Measurements from ENCODE around the gene STRN. TPM values are rescaled to one million over a fixed set of nuclear protein-coding genes. Genes with fewer than 3 reads are reported as not detected.

STRN gene
- total RNA-seq, 8 experiments from 2014 or later: 9.0 to 20.0 (median 10.5) TPM

GRCh38 chr2:36809069-36809445, 157.3 kb downstream of the STRN start:
- in situ Hi-C loops (cut with MboI; ENCODE audit: low pct_unique_long_range_greater_than_20kb in 2 of 9, low sequenced_read_pairs in 9 of 9, unreplicated experiment in 9 of 9): loop anchor here in 1 of 9 experiments (25.0 kb wide), 1 partner anchor 103 kb away; no protein-coding TSS in a partner anchor
- H3K4me1 ChIP-seq (replicated peaks in 1 of 2): no peaks in the 10 kb centered on the region
- H3K27ac ChIP-seq: no peak overlapping the region
- WGBS, 10 experiments: 69 to 100% (median 100%) methylated on average over 2 of the region's 3 CpGs; no CpG with 5 or more reads in 5 of the 10 experiments
- H3K4me3 ChIP-seq: no peak overlapping the region
- no peak for ATAC-seq (replicated peaks in 6 of 8)

- Histone ChIP-seq H3K4me3 (no peak overlapping the region), H3K4me1 (replicated peaks in 1 of 2) (no peaks in the 10 kb centered on the region), H3K27ac (no peak overlapping the region)
- in situ Hi-C loops (cut with MboI; ENCODE audit: low pct_unique_long_range_greater_than_20kb in 2 of 9, low sequenced_read_pairs in 9 of 9, unreplicated experiment in 9 of 9): loop anchor here in 1 of 9 experiments (25.0 kb wide), 1 partner anchor 104 kb away; no protein-coding TSS in a partner anchor
- no peak for ATAC-seq (replicated peaks in 6 of 8)
- 93 to 100% (median 97%) methylated on average over 6 to 22 of the region's 35 CpGs; no CpG with 5 or more reads in 6 of the 10 experiments for WGBS, 10 experiments
Measured at GRCh38 chr2:36808386-36809068, 157.8 kb downstream of the STRN start.

- no peak overlapping the region for H3K27ac ChIP-seq
- in situ Hi-C loops (cut with MboI; ENCODE audit: low pct_unique_long_range_greater_than_20kb in 2 of 9, low sequenced_read_pairs in 9 of 9, unreplicated experiment in 9 of 9): loop anchor here in 1 of 9 experiments (25.0 kb wide), 1 partner anchor 105 kb away; no protein-coding TSS in a partner anchor
- H3K4me1 ChIP-seq (replicated peaks in 1 of 2): no peaks in the 10 kb centered on the region
- no peak overlapping the region for H3K4me3 ChIP-seq
- peak in 3 of 8 experiments; percentile 50 to 87 (median 87) for ATAC-seq (replicated peaks in 6 of 8)
- 0 to 100% (median 73%) methylated on average over 1 to 5 of the region's 5 CpGs; no CpG with 5 or more reads in 2 of the 10 experiments for whole genome bisulfite sequencing, 10 experiments
Measured at GRCh38 chr2:36807223-36807886, 159.0 kb downstream of the STRN start.

- Histone ChIP-seq H3K27ac (no peak overlapping the region), H3K4me3 (no peak overlapping the region), H3K4me1 (replicated peaks in 1 of 2) (no peaks in the 10 kb centered on the region)
- ATAC-seq (replicated peaks in 6 of 8): peak in 1 of 8 experiments; percentile 37
- in situ Hi-C loops (cut with MboI; ENCODE audit: low pct_unique_long_range_greater_than_20kb in 2 of 9, low sequenced_read_pairs in 9 of 9, unreplicated experiment in 9 of 9): loop anchor here in 1 of 9 experiments (25.0 kb wide), 1 partner anchor 107 kb away; no protein-coding TSS in a partner anchor
- 73 to 93% (median 87%) methylated on average over 3 to 7 of the region's 11 CpGs; no CpG with 5 or more reads in 5 of the 10 experiments for WGBS, 10 experiments
Measured at GRCh38 chr2:36805635-36806224, 160.6 kb downstream of the STRN start.

- H3K4me1 ChIP-seq (replicated peaks in 1 of 2): no peaks in the 10 kb centered on the region
- H3K27ac ChIP-seq: no peak overlapping the region
- 40 to 100% (median 76%) methylated on average over 1 to 3 of the region's 3 CpGs; no CpG with 5 or more reads in 6 of the 10 experiments for WGBS, 10 experiments
- ATAC-seq (replicated peaks in 6 of 8): peak in 2 of 8 experiments; percentile 14 to 37
- in situ Hi-C loops (cut with MboI; ENCODE audit: low pct_unique_long_range_greater_than_20kb in 2 of 9, low sequenced_read_pairs in 9 of 9, unreplicated experiment in 9 of 9): loop anchor here in 1 of 9 experiments (25.0 kb wide), 1 partner anchor 109 kb away; no protein-coding TSS in a partner anchor
- H3K4me3 ChIP-seq: no peak overlapping the region
Measured at GRCh38 chr2:36802952-36803351, 163.4 kb downstream of the STRN start.

- 32 to 100% (median 91%) methylated on average over 2 to 6 of the region's 6 CpGs; no CpG with 5 or more reads in 1 of the 10 experiments for WGBS, 10 experiments
- in situ Hi-C loops (cut with MboI; ENCODE audit: low pct_unique_long_range_greater_than_20kb in 2 of 9, low sequenced_read_pairs in 9 of 9, unreplicated experiment in 9 of 9): loop anchor here in 1 of 9 experiments (25.0 kb wide), 1 partner anchor 111 kb away; no protein-coding TSS in a partner anchor
- H3K27ac ChIP-seq: no peak overlapping the region
- no peaks in the 10 kb centered on the region for H3K4me1 ChIP-seq (replicated peaks in 1 of 2)
- ATAC-seq (replicated peaks in 6 of 8): no peak
- H3K4me3 ChIP-seq: no peak overlapping the region
Measured at GRCh38 chr2:36801088-36801487, 165.2 kb downstream of the STRN start.

- ATAC-seq (replicated peaks in 6 of 8): no peak
- 80 to 100% (median 95%) methylated on average over 1 to 9 of the region's 11 CpGs; no CpG with 5 or more reads in 2 of the 10 experiments for WGBS, 10 experiments
- Histone ChIP-seq H3K27ac (no peak overlapping the region), H3K4me1 (replicated peaks in 1 of 2) (no peaks in the 10 kb centered on the region), H3K4me3 (no peak overlapping the region)
- in situ Hi-C loops (cut with MboI; ENCODE audit: low pct_unique_long_range_greater_than_20kb in 2 of 9, low sequenced_read_pairs in 9 of 9, unreplicated experiment in 9 of 9): loop anchor here in 1 of 9 experiments (25.0 kb wide), 1 partner anchor 112 kb away; no protein-coding TSS in a partner anchor
Measured at GRCh38 chr2:36800381-36800780, 166.0 kb downstream of the STRN start.

- 73 to 100% (median 85%) methylated on average over 1 to 3 of the region's 3 CpGs; no CpG with 5 or more reads in 5 of the 10 experiments for WGBS, 10 experiments
- ATAC-seq (replicated peaks in 6 of 8): no peak
- Histone ChIP-seq H3K4me3 (no peak overlapping the region), H3K27ac (no peak overlapping the region), H3K4me1 (replicated peaks in 1 of 2) (no peaks in the 10 kb centered on the region)
- in situ Hi-C loops (cut with MboI; ENCODE audit: low pct_unique_long_range_greater_than_20kb in 2 of 9, low sequenced_read_pairs in 9 of 9, unreplicated experiment in 9 of 9): no loop called here
Measured at GRCh38 chr2:36798724-36799123, 167.6 kb downstream of the STRN start.

GRCh38 chr2:36797324-36798070, 168.8 kb downstream of the STRN start:
- peak in 3 of 8 experiments; percentile 59 to 92 (median 72) for ATAC-seq (replicated peaks in 6 of 8)
- 20 to 100% (median 46%) methylated on average over 1 to 5 of the region's 6 CpGs for WGBS, 10 experiments
- in situ Hi-C loops (cut with MboI; ENCODE audit: low pct_unique_long_range_greater_than_20kb in 2 of 9, low sequenced_read_pairs in 9 of 9, unreplicated experiment in 9 of 9): no loop called here
- no peak overlapping the region for H3K4me3 ChIP-seq
- H3K27ac ChIP-seq: no peak overlapping the region
- H3K4me1 ChIP-seq (replicated peaks in 1 of 2): no peaks in the 10 kb centered on the region

Other genes with a start within 250 kb of the STRN start
- gene HEATR5B, start 117.8 kb upstream of the STRN start, total RNA-seq: 10 to 100 TPM; 15.6 to 34.6 (median 25.3) TPM
- 10 to 100 TPM in 6 of 8 experiments, 1 to 10 TPM in 2; 7.9 to 15.0 (median 11.8) TPM for gene GPATCH11, start 118.0 kb upstream of the STRN start, total RNA-seq
- gene EIF2AK2, start 190.4 kb upstream of the STRN start, total RNA-seq: 10 to 100 TPM in 5 of 8 experiments, 1 to 10 TPM in 3; 7.1 to 38.2 (median 20.0) TPM
- gene SULT6B1, start 222.1 kb upstream of the STRN start, total RNA-seq: not detected
- gene CEBPZOS, start 230.0 kb upstream of the STRN start, total RNA-seq: 10 to 100 TPM; 33.5 to 44.3 (median 37.0) TPM